DMS53 treated with DMSO at 0.1 percent for 48 hours (cell line): ENCODE measurements around the gene EMP2.

Experiments used
- DNase-seq: peaks from one replicate; lab custom pipeline; 2025; ENCODE audit not compliant: unreplicated experiment; lab: John Stamatoyannopoulos, UW

Gene EMP2

GRCh38 chr16:10610499-10611184 is 30.2 kb upstream of the EMP2 start:
- no peak for DNase-seq

GRCh38 chr16:10609402-10609774 is 29.0 kb upstream of the EMP2 start:
- DNase-seq: no peak

- no peak for DNase-seq
These were observed 28.4 kb upstream of the EMP2 start for GRCh38 chr16:10608687-10609401.

- DNase-seq: no peak
These were observed 26.8 kb upstream of the EMP2 start for GRCh38 chr16:10607157-10607556.

GRCh38 chr16:10606607-10607006 is 26.2 kb upstream of the EMP2 start:
- DNase-seq: no peak

GRCh38 chr16:10605636-10606035 is 25.2 kb upstream of the EMP2 start:
- no peak for DNase-seq

GRCh38 chr16:10601444-10602408 is 21.3 kb upstream of the EMP2 start:
- DNase-seq: no peak

- DNase-seq: no peak
These were observed 20.5 kb upstream of the EMP2 start for GRCh38 chr16:10600782-10601443.

- DNase-seq: no peak
These were observed 19.2 kb upstream of the EMP2 start for GRCh38 chr16:10599626-10600025.

- DNase-seq: no peak
These were observed 17.8 kb upstream of the EMP2 start for GRCh38 chr16:10598157-10598556.

GRCh38 chr16:10597187-10597601 is 16.8 kb upstream of the EMP2 start:
- no peak for DNase-seq

- peak; percentile 99 for DNase-seq
These were observed 14.0 kb upstream of the EMP2 start for GRCh38 chr16:10594312-10594950.

GRCh38 chr16:10592611-10593010 is 12.2 kb upstream of the EMP2 start:
- DNase-seq: no peak

- DNase-seq: no peak
These were observed 9.9 kb upstream of the EMP2 start for GRCh38 chr16:10590342-10590741.

GRCh38 chr16:10589109-10589508 is 8.7 kb upstream of the EMP2 start:
- peak; percentile 14 for DNase-seq

- DNase-seq: no peak
These were observed 7.2 kb upstream of the EMP2 start for GRCh38 chr16:10587622-10588021.

GRCh38 chr16:10584981-10585438 is 4.6 kb upstream of the EMP2 start:
- no peak for DNase-seq

- DNase-seq: no peak
These were observed 2.9 kb upstream of the EMP2 start for GRCh38 chr16:10583269-10583668.

- DNase-seq: no peak
These were observed 1.1 kb upstream of the EMP2 start for GRCh38 chr16:10581507-10581906.

- no peak for DNase-seq
These were observed 467 bp upstream of the EMP2 start for GRCh38 chr16:10580883-10581247.

GRCh38 chr16:10579575-10579964 is 828 bp downstream of the EMP2 start:
- DNase-seq: no peak
